BE2C (cell line): ENCODE data around the gene NR1I2.

Experiments used
- DNase-seq: peaks from one replicate; pipeline ENCODE4 v3.0.0-alpha.2; 2020
- H3K27me3 ChIP-seq: fragments of 250-450 bp; sonication (Bioruptor Pico); 2 replicates; pipeline ENCODE4 v1.5.1; 2020; ENCODE audit warnings: mild to moderate bottlenecking
- H3K36me3 ChIP-seq: fragments of 250-450 bp; sonication (Bioruptor Pico); 2 replicates; pipeline ENCODE4 v1.5.1; 2020; ENCODE audit warnings: mild to moderate bottlenecking
- H3K4me1 ChIP-seq: fragments of 250-450 bp; sonication (Bioruptor Pico); 2 replicates; pipeline ENCODE4 v1.5.1; 2020
- H3K4me3 ChIP-seq: 2 replicates; pipeline ENCODE4 v1.5.1; 2011; ENCODE audit warnings: low read depth, low read length
- H3K9me3 ChIP-seq: fragments of 250-450 bp; sonication (Bioruptor Pico); 2 replicates; pipeline ENCODE4 v1.5.1; 2020
- TF ChIP-seq, protein P1 (sequence below): IDR thresholded peaks from 2 replicates; pipeline ENCODE4 v1.5.1; 2012; ENCODE audit warnings: mild to moderate bottlenecking, low read depth, low read length

Gene NR1I2

GRCh38 chr3:119817071-119817470, 35.2 kb downstream of the NR1I2 start:
- no peaks in the 10 kb centered on the region for H3K27me3 ChIP-seq
- H3K4me1 ChIP-seq, result no peaks in the 10 kb centered on the region
- TF ChIP-seq, protein P1, sequence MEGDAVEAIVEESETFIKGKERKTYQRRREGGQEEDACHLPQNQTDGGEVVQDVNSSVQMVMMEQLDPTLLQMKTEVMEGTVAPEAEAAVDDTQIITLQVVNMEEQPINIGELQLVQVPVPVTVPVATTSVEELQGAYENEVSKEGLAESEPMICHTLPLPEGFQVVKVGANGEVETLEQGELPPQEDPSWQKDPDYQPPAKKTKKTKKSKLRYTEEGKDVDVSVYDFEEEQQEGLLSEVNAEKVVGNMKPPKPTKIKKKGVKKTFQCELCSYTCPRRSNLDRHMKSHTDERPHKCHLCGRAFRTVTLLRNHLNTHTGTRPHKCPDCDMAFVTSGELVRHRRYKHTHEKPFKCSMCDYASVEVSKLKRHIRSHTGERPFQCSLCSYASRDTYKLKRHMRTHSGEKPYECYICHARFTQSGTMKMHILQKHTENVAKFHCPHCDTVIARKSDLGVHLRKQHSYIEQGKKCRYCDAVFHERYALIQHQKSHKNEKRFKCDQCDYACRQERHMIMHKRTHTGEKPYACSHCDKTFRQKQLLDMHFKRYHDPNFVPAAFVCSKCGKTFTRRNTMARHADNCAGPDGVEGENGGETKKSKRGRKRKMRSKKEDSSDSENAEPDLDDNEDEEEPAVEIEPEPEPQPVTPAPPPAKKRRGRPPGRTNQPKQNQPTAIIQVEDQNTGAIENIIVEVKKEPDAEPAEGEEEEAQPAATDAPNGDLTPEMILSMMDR, result no peak
- no peak overlapping the region for H3K4me3 ChIP-seq
- no peak for DNase-seq
- H3K9me3 ChIP-seq, result no peaks in the 10 kb centered on the region
- H3K36me3 ChIP-seq, result no peaks in the 10 kb centered on the region

DNA sequence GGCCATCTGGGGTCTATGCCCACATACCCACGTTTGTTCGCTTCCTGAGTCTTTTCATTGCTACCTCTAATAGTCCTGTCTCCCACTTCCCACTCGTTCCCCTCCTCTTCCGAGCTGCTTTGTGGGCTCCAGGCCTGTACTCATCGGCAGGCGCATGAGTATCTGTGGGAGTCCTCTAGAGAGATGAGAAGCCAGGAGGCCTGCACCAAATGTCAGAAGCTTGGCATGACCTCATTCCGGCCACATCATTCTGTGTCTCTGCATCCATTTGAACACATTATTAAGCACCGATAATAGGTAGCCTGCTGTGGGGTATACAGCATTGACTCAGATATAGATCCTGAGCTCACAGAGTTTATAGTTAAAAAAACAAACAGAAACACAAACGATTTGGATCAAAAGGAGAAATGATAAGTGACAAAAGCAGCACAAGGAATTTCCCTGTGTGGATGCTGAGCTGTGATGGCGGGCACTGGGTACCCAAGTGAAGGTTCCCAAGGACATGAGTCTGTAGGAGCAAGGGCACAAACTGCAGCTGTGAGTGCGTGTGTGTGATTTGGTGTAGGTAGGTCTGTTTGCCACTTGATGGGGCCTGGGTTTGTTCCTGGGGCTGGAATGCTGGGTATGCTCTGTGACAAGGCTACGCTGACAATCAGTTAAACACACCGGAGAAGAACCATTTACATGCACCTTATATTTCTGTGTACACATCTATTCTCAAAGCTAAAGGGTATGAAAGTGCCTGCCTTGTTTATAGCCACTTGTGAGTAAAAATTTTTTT, 35.9 kb downstream of the NR1I2 start:
- Histone ChIP-seq H3K36me3 (no peaks in the 10 kb centered on the region), H3K9me3 (no peaks in the 10 kb centered on the region), H3K4me1 (no peaks in the 10 kb centered on the region), H3K4me3 (no peak overlapping the region), H3K27me3 (no peaks in the 10 kb centered on the region)
- TF ChIP-seq, protein P1, result no peak
- no peak for DNase-seq

DNA sequence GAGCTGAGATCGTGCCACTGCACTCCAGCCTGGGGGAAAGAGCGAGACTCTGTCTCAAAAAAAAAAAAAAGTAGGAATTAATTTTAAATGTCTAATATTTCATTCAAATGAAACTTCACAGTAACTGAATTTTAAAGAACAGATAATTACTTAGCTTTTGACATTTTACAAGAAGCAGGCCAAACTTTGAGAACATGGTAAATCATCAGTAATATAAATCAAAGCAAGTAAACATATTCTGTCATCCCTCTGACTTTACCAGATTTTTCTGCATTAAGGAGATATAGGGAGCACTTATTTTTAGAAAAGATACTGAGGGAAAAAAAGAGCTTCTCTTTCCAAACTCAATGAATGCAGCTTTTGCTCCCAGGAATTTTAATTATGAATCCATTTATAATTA, 37.0 kb downstream of the NR1I2 start:
- no peak overlapping the region for H3K4me3 ChIP-seq
- TF ChIP-seq, protein P1, result no peak
- no peak for DNase-seq
- no peaks in the 10 kb centered on the region for H3K4me1 ChIP-seq
- no peaks in the 10 kb centered on the region for H3K9me3 ChIP-seq
- no peaks in the 10 kb centered on the region for H3K36me3 ChIP-seq
- no peaks in the 10 kb centered on the region for H3K27me3 ChIP-seq

DNA sequence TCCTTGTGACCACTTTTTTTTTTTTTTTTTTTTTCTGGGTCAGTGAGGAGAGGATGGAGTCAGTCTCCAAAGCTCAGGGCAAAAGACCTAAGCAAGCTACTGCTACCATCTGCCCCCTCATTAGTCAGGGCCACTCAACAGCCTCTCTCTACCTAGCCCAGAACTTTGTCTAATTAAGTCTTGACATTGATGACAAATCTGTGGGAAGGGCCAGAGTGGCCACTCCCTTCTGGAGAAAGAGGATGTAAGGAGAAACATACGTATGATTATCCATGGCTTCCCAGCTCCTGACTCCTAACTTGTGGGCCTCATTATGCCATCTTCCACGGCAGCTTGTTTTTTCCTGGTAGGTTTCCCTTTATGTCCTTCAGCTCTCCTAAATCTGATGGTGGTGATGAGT, 37.9 kb downstream of the NR1I2 start:
- no peak for DNase-seq
- H3K36me3 ChIP-seq, result no peaks in the 10 kb centered on the region

DNA sequence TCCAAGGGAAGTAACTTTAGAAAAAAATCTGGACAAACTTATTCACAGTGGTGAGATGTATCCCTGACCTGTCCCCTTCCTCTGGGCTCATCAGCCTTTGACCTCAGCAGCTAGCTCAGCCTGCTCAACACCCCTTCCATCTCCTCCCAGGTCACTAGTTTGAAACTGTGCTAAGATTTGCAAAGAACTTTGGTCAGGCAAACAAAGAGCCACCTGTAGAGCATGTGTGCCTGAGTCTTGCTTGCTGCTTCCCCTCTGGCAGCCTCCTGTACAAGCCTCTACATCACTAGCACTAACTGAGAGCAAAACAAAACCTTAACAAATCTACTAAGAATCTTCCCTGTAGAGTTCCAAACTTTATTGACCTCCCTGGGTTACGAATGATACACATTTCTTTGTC, 43.9 kb downstream of the NR1I2 start:
- TF ChIP-seq, protein P1, result no peak
- Histone ChIP-seq H3K9me3 (no peaks in the 10 kb centered on the region), H3K27me3 (no peaks in the 10 kb centered on the region), H3K4me1 (peaks cover 6% of the 10 kb centered on the region; the same call in 1 of the 2 replicates), H3K36me3 (0 out of 2 replicates have a peak, but pooled peaks cover 3% of the 10 kb centered on the region), H3K4me3 (no peak overlapping the region)
- DNase-seq, result no peak

More for the DNA sequence above, 37.9 kb downstream of the NR1I2 start:
- Histone ChIP-seq H3K4me1 (no peaks in the 10 kb centered on the region), H3K4me3 (no peak overlapping the region), H3K27me3 (no peaks in the 10 kb centered on the region), H3K9me3 (no peaks in the 10 kb centered on the region)
- TF ChIP-seq, protein P1, result no peak

DNA sequence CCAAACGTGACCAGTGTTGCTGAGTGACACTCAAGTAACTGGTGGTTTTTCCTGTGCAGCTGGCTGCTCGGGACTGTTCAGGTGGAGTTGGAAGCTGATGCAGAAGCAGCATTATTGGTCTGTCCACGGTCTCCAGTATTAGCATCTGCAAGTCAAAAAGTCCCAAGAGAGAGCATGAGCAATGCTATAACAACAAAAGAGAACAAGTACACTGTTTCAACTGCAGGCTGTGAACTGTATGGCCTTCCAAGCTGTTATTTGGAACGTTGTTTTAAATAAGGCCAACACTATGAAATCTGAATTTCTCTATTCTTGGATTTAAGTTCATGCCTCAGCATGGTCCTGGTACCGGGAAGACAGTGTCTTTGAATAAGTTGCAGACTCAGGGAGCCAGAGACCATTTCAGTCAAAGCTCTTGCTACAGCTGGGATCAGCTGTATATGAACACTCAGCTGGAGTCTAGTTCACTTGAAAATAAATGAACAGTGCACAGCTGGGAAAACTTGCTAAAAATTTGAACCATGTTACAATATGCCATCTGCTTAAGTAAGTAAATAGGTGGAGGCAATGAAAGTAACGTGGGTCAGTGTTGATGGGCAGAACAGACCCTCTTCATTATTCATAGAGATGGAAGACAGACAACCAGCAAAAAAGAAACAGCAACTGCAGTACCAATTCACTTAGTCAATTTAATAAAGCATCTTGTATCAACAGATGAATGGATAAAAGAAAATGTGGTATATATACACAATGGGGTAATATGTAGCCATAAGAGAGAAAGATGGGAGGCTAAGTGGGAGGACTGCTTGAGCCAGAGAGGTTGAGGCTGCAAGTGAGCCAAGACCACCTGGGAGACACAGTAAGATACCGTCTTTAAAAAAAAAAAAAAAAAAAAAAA, 45.1 kb downstream of the NR1I2 start:
- Histone ChIP-seq H3K9me3 (no peaks in the 10 kb centered on the region), H3K36me3 (0 out of 2 replicates have a peak, but pooled peaks cover 3% of the 10 kb centered on the region), H3K4me3 (no peak overlapping the region), H3K4me1 (peaks cover 6% of the 10 kb centered on the region; the same call in 1 of the 2 replicates), H3K27me3 (no peaks in the 10 kb centered on the region)
- DNase-seq, result no peak
- TF ChIP-seq, protein P1, result no peak
